OCI-LY7 (cell line): Measurements from ENCODE around the gene RNFT2.

Experiments used
- EZH2phosphoT487 ChIP-seq: fragments of 200-600 bp; sonication (generic); IDR thresholded peaks from 2 replicates; pipeline ENCODE4 v1.6.1; 2018; ENCODE audit warnings: low read depth, borderline replicate concordance, mild to moderate bottlenecking, mixed run types, antibody characterized with exemption, low read length, moderate library complexity, mixed read lengths
- TF ChIP-seq, protein P1 (sequence below): fragments of 200-600 bp; sonication (generic); conservative IDR thresholded peaks from 2 replicates; pipeline ENCODE4 v1.5.1; 2014; ENCODE audit warnings: mild to moderate bottlenecking, antibody characterized with exemption, low read length, moderate library complexity, mixed read lengths

DNA sequence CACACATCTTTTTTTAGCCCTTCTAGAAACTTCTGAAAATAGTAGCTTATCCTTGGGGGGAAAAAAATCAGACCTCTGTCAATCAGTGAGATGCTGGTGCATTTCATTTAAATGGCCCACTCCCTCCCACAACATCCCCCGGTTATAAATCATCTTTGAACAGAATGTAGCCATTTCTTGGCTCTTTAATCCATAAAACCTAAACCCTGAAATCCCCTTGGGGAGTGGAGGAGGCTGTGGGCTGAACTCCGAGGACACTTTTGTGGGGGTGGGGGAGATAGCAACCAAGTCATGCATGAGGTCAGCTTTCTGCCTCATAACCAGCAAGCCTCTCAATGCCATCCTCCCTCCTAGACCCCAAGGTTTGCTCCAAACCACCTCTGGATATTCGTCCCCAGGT, 122.1 kb downstream of the RNFT2 start:
- TF ChIP-seq, protein P1, sequence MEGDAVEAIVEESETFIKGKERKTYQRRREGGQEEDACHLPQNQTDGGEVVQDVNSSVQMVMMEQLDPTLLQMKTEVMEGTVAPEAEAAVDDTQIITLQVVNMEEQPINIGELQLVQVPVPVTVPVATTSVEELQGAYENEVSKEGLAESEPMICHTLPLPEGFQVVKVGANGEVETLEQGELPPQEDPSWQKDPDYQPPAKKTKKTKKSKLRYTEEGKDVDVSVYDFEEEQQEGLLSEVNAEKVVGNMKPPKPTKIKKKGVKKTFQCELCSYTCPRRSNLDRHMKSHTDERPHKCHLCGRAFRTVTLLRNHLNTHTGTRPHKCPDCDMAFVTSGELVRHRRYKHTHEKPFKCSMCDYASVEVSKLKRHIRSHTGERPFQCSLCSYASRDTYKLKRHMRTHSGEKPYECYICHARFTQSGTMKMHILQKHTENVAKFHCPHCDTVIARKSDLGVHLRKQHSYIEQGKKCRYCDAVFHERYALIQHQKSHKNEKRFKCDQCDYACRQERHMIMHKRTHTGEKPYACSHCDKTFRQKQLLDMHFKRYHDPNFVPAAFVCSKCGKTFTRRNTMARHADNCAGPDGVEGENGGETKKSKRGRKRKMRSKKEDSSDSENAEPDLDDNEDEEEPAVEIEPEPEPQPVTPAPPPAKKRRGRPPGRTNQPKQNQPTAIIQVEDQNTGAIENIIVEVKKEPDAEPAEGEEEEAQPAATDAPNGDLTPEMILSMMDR, result no peak
- TF ChIP-seq EZH2phosphoT487, result no peak
